ENCODE data around the gene TEX35. TPM values are rescaled to one million over a fixed set of nuclear protein-coding genes. Genes with fewer than 3 reads are reported as not detected.

Gene TEX35
- total RNA-seq, 1 experiment from 2014 or later = not detected

DNA sequence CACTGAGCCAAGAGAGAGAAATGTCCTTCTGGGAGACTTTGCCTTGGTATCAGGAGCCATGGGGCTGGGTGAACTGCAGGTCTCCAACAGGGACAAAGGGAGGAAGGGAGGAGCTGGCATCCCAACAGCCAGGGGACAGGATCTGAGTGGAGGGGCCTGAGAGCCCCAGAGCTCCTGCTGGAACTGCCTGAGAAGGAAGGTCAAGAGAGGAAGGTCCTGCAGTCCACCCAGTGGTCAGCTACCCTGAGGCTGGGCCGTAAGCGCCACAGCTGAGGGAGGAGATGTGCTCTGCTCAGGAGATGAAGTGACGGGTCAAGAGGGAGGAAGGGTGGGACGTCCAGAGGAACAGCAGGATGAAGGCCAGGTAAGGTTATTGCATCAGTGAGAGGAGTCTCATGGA, 8.6 kb upstream of the TEX35 start:
- intact Hi-C loops (cut with micrococcal nuclease) = no loop called here
- POLR2A ChIA-PET = no interaction called here
- no peak overlapping the region for H3K9ac ChIP-seq (ENCODE audit: low read length)
- RAD21 ChIA-PET (ENCODE audit: low non-redundant PET in 1 of 2, low total read pairs in 2 of 2, uncharacterized antibody in 2 of 2, unreplicated experiment in 2 of 2) = no interaction called here
- TF ChIP-seq, protein P1, sequence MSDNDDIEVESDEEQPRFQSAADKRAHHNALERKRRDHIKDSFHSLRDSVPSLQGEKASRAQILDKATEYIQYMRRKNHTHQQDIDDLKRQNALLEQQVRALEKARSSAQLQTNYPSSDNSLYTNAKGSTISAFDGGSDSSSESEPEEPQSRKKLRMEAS (IDR thresholded peaks at IDR 0.05) = no peak
- peaks cover 0 to 2% of the 10 kb centered on the region in 2 experiments; a peak in 1 of 4 replicates for H3K4me1 ChIP-seq (ENCODE audit: control insufficient read depth in 1 of 2, insufficient read depth in 2 of 2, low read length in 2 of 2)
- no peak overlapping the region for H3K4me2 ChIP-seq (ENCODE audit: low read length)
- no peaks in the 10 kb centered on the region for H3K9me3 ChIP-seq (ENCODE audit: control insufficient read depth in 1 of 2, insufficient read depth in 1 of 2, low read depth in 1 of 2, low read length in 2 of 2)
- no peak overlapping the region for H3K4me3 ChIP-seq (replicated peaks in 1 of 2; ENCODE audit: low read depth in 1 of 2, low read length in 2 of 2)
- no peaks in the 10 kb centered on the region for H4K20me1 ChIP-seq (ENCODE audit: insufficient read depth)
- H3K27me3 ChIP-seq (ENCODE audit: insufficient read depth, low read length) = no peaks in the 10 kb centered on the region
- CTCF ChIA-PET = interaction anchor here (1.4 kb wide), 2 partner anchors 28 to 192 kb away, joined by 4 read pairs; no protein-coding TSS in a partner anchor
- no peak for DNase-seq (ENCODE audit: low read depth, low spot score)
- no peaks in the 10 kb centered on the region for H3K9me2 ChIP-seq (ENCODE audit: insufficient read depth)
- H3K27ac ChIP-seq (ENCODE audit: low read depth, low read length) = no peak overlapping the region
- H3K79me2 ChIP-seq (ENCODE audit: insufficient read depth, low read length) = no peaks in the 10 kb centered on the region
- no TSS peak for BruUV-seq (replicated peaks)
- ATAC-seq = no peak
- no peaks in the 10 kb centered on the region for H3K36me3 ChIP-seq (ENCODE audit: control insufficient read depth in 1 of 2, insufficient read depth in 2 of 2, low read length in 2 of 2)
- no peak overlapping the region for H2AFZ ChIP-seq (ENCODE audit: low read depth, low read length, poor library complexity, severe bottlenecking)

DNA sequence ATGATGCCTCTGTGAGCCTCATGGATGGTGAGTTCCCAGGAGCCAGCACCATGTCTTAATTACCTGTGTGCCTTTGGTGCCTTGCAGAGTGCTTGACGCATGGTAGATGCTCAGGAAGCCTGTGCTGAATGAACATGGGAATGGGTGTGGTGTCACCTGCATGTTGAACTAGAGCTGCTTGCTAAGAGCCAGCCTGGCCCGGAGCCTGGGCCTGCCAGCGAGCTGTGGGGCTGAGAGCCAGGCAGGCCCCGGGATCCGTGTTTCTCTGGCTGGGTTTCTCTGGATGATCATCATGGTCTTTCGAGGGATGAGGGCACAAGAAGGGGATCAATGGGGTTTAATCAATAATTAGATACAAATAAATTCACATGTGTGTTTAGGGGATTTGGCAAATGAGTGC, 6.7 kb upstream of the TEX35 start:
- ChIA-PET CTCF (interaction anchor here (1.3 kb wide), 1 partner anchor 206 kb away, joined by 6 read pairs; no protein-coding TSS in a partner anchor), RAD21 (ENCODE audit: low non-redundant PET in 1 of 2, low total read pairs in 2 of 2, uncharacterized antibody in 2 of 2, unreplicated experiment in 2 of 2) (no interaction called here), POLR2A (no interaction called here)
- intact Hi-C loops (cut with micrococcal nuclease) = no loop called here
- H3K4me2 ChIP-seq (ENCODE audit: low read length) = no peak overlapping the region
- no peaks in the 10 kb centered on the region for H3K9me2 ChIP-seq (ENCODE audit: insufficient read depth)
- no peak for TF ChIP-seq SP1 (IDR thresholded peaks at IDR 0.05; ENCODE audit: low read depth)
- no peak for TF ChIP-seq FOSL1 (IDR thresholded peaks at IDR 0.05; ENCODE audit: low read depth)
- TF ChIP-seq, protein P2, sequence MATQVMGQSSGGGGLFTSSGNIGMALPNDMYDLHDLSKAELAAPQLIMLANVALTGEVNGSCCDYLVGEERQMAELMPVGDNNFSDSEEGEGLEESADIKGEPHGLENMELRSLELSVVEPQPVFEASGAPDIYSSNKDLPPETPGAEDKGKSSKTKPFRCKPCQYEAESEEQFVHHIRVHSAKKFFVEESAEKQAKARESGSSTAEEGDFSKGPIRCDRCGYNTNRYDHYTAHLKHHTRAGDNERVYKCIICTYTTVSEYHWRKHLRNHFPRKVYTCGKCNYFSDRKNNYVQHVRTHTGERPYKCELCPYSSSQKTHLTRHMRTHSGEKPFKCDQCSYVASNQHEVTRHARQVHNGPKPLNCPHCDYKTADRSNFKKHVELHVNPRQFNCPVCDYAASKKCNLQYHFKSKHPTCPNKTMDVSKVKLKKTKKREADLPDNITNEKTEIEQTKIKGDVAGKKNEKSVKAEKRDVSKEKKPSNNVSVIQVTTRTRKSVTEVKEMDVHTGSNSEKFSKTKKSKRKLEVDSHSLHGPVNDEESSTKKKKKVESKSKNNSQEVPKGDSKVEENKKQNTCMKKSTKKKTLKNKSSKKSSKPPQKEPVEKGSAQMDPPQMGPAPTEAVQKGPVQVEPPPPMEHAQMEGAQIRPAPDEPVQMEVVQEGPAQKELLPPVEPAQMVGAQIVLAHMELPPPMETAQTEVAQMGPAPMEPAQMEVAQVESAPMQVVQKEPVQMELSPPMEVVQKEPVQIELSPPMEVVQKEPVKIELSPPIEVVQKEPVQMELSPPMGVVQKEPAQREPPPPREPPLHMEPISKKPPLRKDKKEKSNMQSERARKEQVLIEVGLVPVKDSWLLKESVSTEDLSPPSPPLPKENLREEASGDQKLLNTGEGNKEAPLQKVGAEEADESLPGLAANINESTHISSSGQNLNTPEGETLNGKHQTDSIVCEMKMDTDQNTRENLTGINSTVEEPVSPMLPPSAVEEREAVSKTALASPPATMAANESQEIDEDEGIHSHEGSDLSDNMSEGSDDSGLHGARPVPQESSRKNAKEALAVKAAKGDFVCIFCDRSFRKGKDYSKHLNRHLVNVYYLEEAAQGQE (IDR thresholded peaks at IDR 0.05; ENCODE audit: low read depth) = no peak
- TF ChIP-seq TCF7L2 (IDR thresholded peaks at IDR 0.05; ENCODE audit: borderline replicate concordance, extremely low read depth, insufficient read depth, insufficient read length) = no peak
- TF ChIP-seq ELF1 (IDR thresholded peaks at IDR 0.05; ENCODE audit: borderline replicate concordance, low read depth) = no peak
- TF ChIP-seq, protein P1 (IDR thresholded peaks at IDR 0.05) = no peak
- TF ChIP-seq SRF (IDR thresholded peaks at IDR 0.05; ENCODE audit: low read depth) = no peak
- no peak for TF ChIP-seq EZH2phosphoT487 (IDR thresholded peaks at IDR 0.05; ENCODE audit: borderline replicate concordance)
- TF ChIP-seq CBX3 (IDR thresholded peaks at IDR 0.05; ENCODE audit: low read depth) = no peak
- TF ChIP-seq, protein P3, sequence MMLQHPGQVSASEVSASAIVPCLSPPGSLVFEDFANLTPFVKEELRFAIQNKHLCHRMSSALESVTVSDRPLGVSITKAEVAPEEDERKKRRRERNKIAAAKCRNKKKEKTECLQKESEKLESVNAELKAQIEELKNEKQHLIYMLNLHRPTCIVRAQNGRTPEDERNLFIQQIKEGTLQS (IDR thresholded peaks at IDR 0.05) = no peak
- no peak for TF ChIP-seq POLR2A (IDR thresholded peaks at IDR 0.05; ENCODE audit: borderline replicate concordance, extremely low read depth, insufficient read depth, insufficient read length)
- TF ChIP-seq, protein P4, sequence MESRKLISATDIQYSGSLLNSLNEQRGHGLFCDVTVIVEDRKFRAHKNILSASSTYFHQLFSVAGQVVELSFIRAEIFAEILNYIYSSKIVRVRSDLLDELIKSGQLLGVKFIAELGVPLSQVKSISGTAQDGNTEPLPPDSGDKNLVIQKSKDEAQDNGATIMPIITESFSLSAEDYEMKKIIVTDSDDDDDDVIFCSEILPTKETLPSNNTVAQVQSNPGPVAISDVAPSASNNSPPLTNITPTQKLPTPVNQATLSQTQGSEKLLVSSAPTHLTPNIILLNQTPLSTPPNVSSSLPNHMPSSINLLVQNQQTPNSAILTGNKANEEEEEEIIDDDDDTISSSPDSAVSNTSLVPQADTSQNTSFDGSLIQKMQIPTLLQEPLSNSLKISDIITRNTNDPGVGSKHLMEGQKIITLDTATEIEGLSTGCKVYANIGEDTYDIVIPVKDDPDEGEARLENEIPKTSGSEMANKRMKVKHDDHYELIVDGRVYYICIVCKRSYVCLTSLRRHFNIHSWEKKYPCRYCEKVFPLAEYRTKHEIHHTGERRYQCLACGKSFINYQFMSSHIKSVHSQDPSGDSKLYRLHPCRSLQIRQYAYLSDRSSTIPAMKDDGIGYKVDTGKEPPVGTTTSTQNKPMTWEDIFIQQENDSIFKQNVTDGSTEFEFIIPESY (IDR thresholded peaks at IDR 0.05; ENCODE audit: extremely low read depth, insufficient replicate concordance, low read length) = no peak
- no peak for TF ChIP-seq POLR2AphosphoS5 (IDR thresholded peaks at IDR 0.05; ENCODE audit: low read depth, low read length)
- H3K9ac ChIP-seq (ENCODE audit: low read length) = no peak overlapping the region
- no peaks in the 10 kb centered on the region for H3K27me3 ChIP-seq (ENCODE audit: insufficient read depth, low read length)
- H3K27ac ChIP-seq (ENCODE audit: low read depth, low read length) = no peak overlapping the region
- no peak for DNase-seq (ENCODE audit: low read depth, low spot score)
- no peak overlapping the region for H3K4me3 ChIP-seq (replicated peaks in 1 of 2; ENCODE audit: low read depth in 1 of 2, low read length in 2 of 2)
- H3K9me3 ChIP-seq (ENCODE audit: control insufficient read depth in 1 of 2, insufficient read depth in 1 of 2, low read depth in 1 of 2, low read length in 2 of 2) = no peaks in the 10 kb centered on the region
- H2AFZ ChIP-seq (ENCODE audit: low read depth, low read length, poor library complexity, severe bottlenecking) = no peak overlapping the region
- no peaks in the 10 kb centered on the region for H3K4me1 ChIP-seq (ENCODE audit: control insufficient read depth in 1 of 2, insufficient read depth in 2 of 2, low read length in 2 of 2)
- H4K20me1 ChIP-seq (ENCODE audit: insufficient read depth) = no peaks in the 10 kb centered on the region
- H3K79me2 ChIP-seq (ENCODE audit: insufficient read depth, low read length) = no peaks in the 10 kb centered on the region
- BruUV-seq (replicated peaks) = no TSS peak
- no peaks in the 10 kb centered on the region for H3K36me3 ChIP-seq (ENCODE audit: control insufficient read depth in 1 of 2, insufficient read depth in 2 of 2, low read length in 2 of 2)
- ATAC-seq = no peak
